ENCODE data around the gene EFCAB11. TPM values are rescaled to one million over a fixed set of nuclear protein-coding genes. Genes with fewer than 3 reads are reported as not detected.

The EFCAB11 gene
- total and polyA plus RNA-seq, 2 experiments from 2014 or later, result 7.2 to 10.8 TPM

GRCh38 chr14:89765346-89765745 lies 189.2 kb downstream of the EFCAB11 start:
- Histone ChIP-seq H3K9me2 (replicated peaks; ENCODE audit: insufficient read depth) (no peaks in the 10 kb centered on the region), H3K9me3 (ENCODE audit: low read depth) (no peaks in the 10 kb centered on the region), H3K4me3 (no peak overlapping the region), H2AFZ (no peak overlapping the region), H3K27me3 (no peaks in the 10 kb centered on the region), H3K27ac (no peak overlapping the region), H3K4me2 (no peak overlapping the region), H3K79me2 (no peaks in the 10 kb centered on the region), H3K36me3 (replicated peaks; ENCODE audit: insufficient read depth, low read depth) (no peaks in the 10 kb centered on the region), H4K20me1 (ENCODE audit: insufficient read depth, poor library complexity, severe bottlenecking) (no peaks in the 10 kb centered on the region), H3K4me1 (ENCODE audit: insufficient read depth) (no peaks in the 10 kb centered on the region)
- no peak for DNase-seq (ENCODE audit: low spot score)
- TF ChIP-seq CTCF (IDR thresholded peaks at IDR 0.05; ENCODE audit: poor library complexity) (no peak), EZH2 (IDR thresholded peaks at IDR 0.05; ENCODE audit: borderline replicate concordance) (no peak), EZH2phosphoT487 (IDR thresholded peaks at IDR 0.05; ENCODE audit: low read depth, severe bottlenecking, unreplicated experiment) (no peak)
- WGBS (ENCODE audit: low lambda C conversion rate, missing lambda C conversion rate), result 80% methylated on average over 3 of the region's 3 CpGs

- Histone ChIP-seq H3K27ac (no peak overlapping the region), H3K79me2 (no peaks in the 10 kb centered on the region), H2AFZ (no peak overlapping the region), H3K27me3 (no peaks in the 10 kb centered on the region), H3K4me1 (ENCODE audit: insufficient read depth) (no peaks in the 10 kb centered on the region), H4K20me1 (ENCODE audit: insufficient read depth, poor library complexity, severe bottlenecking) (no peaks in the 10 kb centered on the region), H3K4me2 (no peak overlapping the region), H3K9me3 (ENCODE audit: low read depth) (no peaks in the 10 kb centered on the region), H3K9me2 (replicated peaks; ENCODE audit: insufficient read depth) (no peaks in the 10 kb centered on the region), H3K36me3 (replicated peaks; ENCODE audit: insufficient read depth, low read depth) (no peaks in the 10 kb centered on the region), H3K4me3 (no peak overlapping the region)
- no peak for DNase-seq (ENCODE audit: low spot score)
- WGBS (ENCODE audit: low lambda C conversion rate, missing lambda C conversion rate), result 81% methylated on average over 7 of the region's 7 CpGs
- TF ChIP-seq EZH2 (IDR thresholded peaks at IDR 0.05; ENCODE audit: borderline replicate concordance) (no peak), EZH2phosphoT487 (IDR thresholded peaks at IDR 0.05; ENCODE audit: low read depth, severe bottlenecking, unreplicated experiment) (no peak), CTCF (IDR thresholded peaks at IDR 0.05; ENCODE audit: poor library complexity) (no peak)
Observed at GRCh38 chr14:89760086-89760485, 194.4 kb downstream of the EFCAB11 start.

GRCh38 chr14:89757313-89757939 lies 197.1 kb downstream of the EFCAB11 start:
- Histone ChIP-seq H4K20me1 (ENCODE audit: insufficient read depth, poor library complexity, severe bottlenecking) (no peaks in the 10 kb centered on the region), H3K4me3 (no peak overlapping the region), H3K9me2 (replicated peaks; ENCODE audit: insufficient read depth) (no peaks in the 10 kb centered on the region), H3K27me3 (no peaks in the 10 kb centered on the region), H3K9me3 (ENCODE audit: low read depth) (no peaks in the 10 kb centered on the region), H3K4me2 (no peak overlapping the region), H3K36me3 (replicated peaks; ENCODE audit: insufficient read depth, low read depth) (no peaks in the 10 kb centered on the region), H3K27ac (no peak overlapping the region), H3K79me2 (no peaks in the 10 kb centered on the region), H2AFZ (no peak overlapping the region), H3K4me1 (ENCODE audit: insufficient read depth) (no peaks in the 10 kb centered on the region)
- no peak for DNase-seq (ENCODE audit: low spot score)
- TF ChIP-seq EZH2phosphoT487 (IDR thresholded peaks at IDR 0.05; ENCODE audit: low read depth, severe bottlenecking, unreplicated experiment) (no peak), EZH2 (IDR thresholded peaks at IDR 0.05; ENCODE audit: borderline replicate concordance) (no peak), CTCF (IDR thresholded peaks at IDR 0.05; ENCODE audit: poor library complexity) (no peak)
- 73% methylated on average over 5 of the region's 5 CpGs for WGBS (ENCODE audit: low lambda C conversion rate, missing lambda C conversion rate)

All from hepatocyte (in vitro differentiated cells).